Mammary epithelial cell (primary cell): ENCODE measurements around the gene SORBS1.

ENCODE experiments used
- CTCF ChIP-seq, 2 donors: IDR thresholded peaks in 1 of 2; conservative IDR thresholded peaks in 1 of 2; 2 replicates each; pipeline ENCODE4 v1.5.1; 2011 to 2012; ENCODE audit warnings: inconsistent platforms in 2 of 2, low read length in 2 of 2, mild to moderate bottlenecking in 2 of 2, control low read depth in 1 of 2, low read depth in 1 of 2; ENCODE audit not compliant: insufficient read depth in 1 of 2; ENCODE audit errors: extremely low read depth in 1 of 2
- EZH2 ChIP-seq: IDR thresholded peaks from 2 replicates; pipeline ENCODE4 v1.6.1; 2012; ENCODE audit warnings: low read length, inconsistent platforms, borderline replicate concordance

- TF ChIP-seq CTCF (conservative IDR thresholded peaks at IDR 0.05 in 1 of 2, IDR thresholded peaks at IDR 0.05 in 1 of 2; ENCODE audit: extremely low read depth in 1 of 2, insufficient read depth in 1 of 2, low read depth in 1 of 2, low read length in 2 of 2) (no peak), EZH2 (no peak)
Measured at GRCh38 chr10:95382174-95382573, 179.0 kb downstream of the SORBS1 start.
